HepG2 (cell line): ENCODE results near the gene RAB23. TPM values are rescaled to one million over a fixed set of nuclear protein-coding genes. Genes with fewer than 3 reads are reported as not detected.
A peak's percentile ranks its signal among the peaks of the same experiment; 100 is the strongest.

Source experiments
- AKAP8 ChIP-seq: sonication (generic); formaldehyde crosslinking; IDR thresholded peaks from 2 replicates; pipeline ENCODE4 v1.5.1; 2020; ENCODE audit warnings: mild to moderate bottlenecking, missing genetic modification reagents
- DNMT1 ChIP-seq: sonication (generic); formaldehyde crosslinking; IDR thresholded peaks from 2 replicates; pipeline ENCODE4 v1.5.1; 2020; ENCODE audit warnings: mild to moderate bottlenecking, missing genetic modification reagents
- FIP1L1 ChIP-seq: fragments of 200-400 bp; formaldehyde crosslinking; IDR thresholded peaks from 2 replicates; pipeline ENCODE4 v1.6.1; 2018; ENCODE audit warnings: low read depth, mild to moderate bottlenecking, low read length, moderate library complexity, borderline replicate concordance; ENCODE audit not compliant: insufficient read depth
- HNRNPLL ChIP-seq: fragments of 200-400 bp; formaldehyde crosslinking; IDR thresholded peaks from 2 replicates; pipeline ENCODE4 v1.6.1; 2017; ENCODE audit warnings: mild to moderate bottlenecking, low read depth, low read length; ENCODE audit not compliant: poor library complexity, severe bottlenecking
- MYNN ChIP-seq: sonication (generic); formaldehyde crosslinking; IDR thresholded peaks from 2 replicates; pipeline ENCODE4 v1.4.0; 2020; ENCODE audit warnings: mild to moderate bottlenecking, low read depth, missing genetic modification reagents
- NFATC3 ChIP-seq: sonication (generic); formaldehyde crosslinking; IDR thresholded peaks from 2 replicates; pipeline ENCODE4 v1.5.1; 2020; ENCODE audit warnings: mild to moderate bottlenecking, missing genetic modification reagents
- NFIC ChIP-seq: IDR thresholded peaks from 2 replicates; pipeline ENCODE4 v1.6.1; 2012; ENCODE audit warnings: mild to moderate bottlenecking, low read length, inconsistent platforms
- PHF21A ChIP-seq: sonication (generic); formaldehyde crosslinking; IDR thresholded peaks from 2 replicates; pipeline ENCODE4 v1.5.0; 2020; ENCODE audit warnings: mild to moderate bottlenecking, missing genetic modification reagents
- RXRA ChIP-seq: sonication (generic); formaldehyde crosslinking; IDR thresholded peaks from 2 replicates; pipeline ENCODE4 v1.5.1; 2020; ENCODE audit warnings: missing genetic modification reagents
- SATB2 ChIP-seq: sonication (generic); formaldehyde crosslinking; IDR thresholded peaks from 2 replicates; pipeline ENCODE4 v1.5.0; 2020; ENCODE audit warnings: missing genetic modification reagents
- SKI ChIP-seq: fragments of 450-650 bp; IDR thresholded peaks from one replicate; pipeline ENCODE4 v1.6.1; 2018; ENCODE audit warnings: mild to moderate bottlenecking; ENCODE audit not compliant: partially characterized antibody
- ZFP36L1 ChIP-seq: sonication (generic); formaldehyde crosslinking; IDR thresholded peaks from 2 replicates; pipeline ENCODE4 v1.8.0; 2022; ENCODE audit warnings: mild to moderate bottlenecking, missing genetic modification reagents, moderate library complexity
- ZFYVE20 ChIP-seq: sonication (generic); formaldehyde crosslinking; IDR thresholded peaks from 2 replicates; pipeline ENCODE4 v1.8.0; 2023; ENCODE audit warnings: low read depth, mild to moderate bottlenecking, moderate library complexity, missing genetic modification reagents, borderline replicate concordance
- ZNF570 ChIP-seq: sonication (generic); formaldehyde crosslinking; IDR thresholded peaks from 2 replicates; pipeline ENCODE4 v1.4.0; 2020; ENCODE audit warnings: mild to moderate bottlenecking, missing genetic modification reagents, borderline replicate concordance
- polyA plus RNA-seq, 8 experiments: library from polyadenylated mRNA; depleted of rRNA in 3 of 8; stranded (reverse) in 7 of 8; unstranded in 1 of 8; fragments of >200 nt; fragmentation: Illumina TruSeq in 4 of 8; extraction: Trizol in 4 of 8; gene quantifications; 2 replicates each; pipeline versions ENCODE4 v1.2.1 to v1.2.3, GENCODE V29; 2011 to 2016; ENCODE audit warnings: low read depth in 4 of 8, missing spikeins in 1 of 8, mixed read lengths in 1 of 8; ENCODE audit not compliant: insufficient read depth in 1 of 8
- total RNA-seq, 5 experiments: library from RNA; depleted of rRNA; stranded (reverse); fragments of >200 nt; fragmentation: Illumina TruSeq; extraction: Trizol; gene quantifications; 2 replicates each; pipeline ENCODE4 v1.2.3, GENCODE V29; 2016; ENCODE audit warnings: low read depth in 1 of 5
- TF ChIP-seq, protein P1 (sequence below): sonication (generic); formaldehyde crosslinking; IDR thresholded peaks from 2 replicates; pipeline ENCODE4 v1.5.1; 2020; ENCODE audit warnings: missing genetic modification reagents, mild to moderate bottlenecking, borderline replicate concordance
- TF ChIP-seq, protein P2 (sequence below), 2 experiments: sonication (generic) in 1 of 2; formaldehyde crosslinking in 1 of 2; IDR thresholded peaks; 2 replicates each; pipeline versions ENCODE4 v1.4.0 to v1.6.1; 2016 to 2020; ENCODE audit warnings: borderline replicate concordance in 1 of 2, low read depth in 1 of 2, mild to moderate bottlenecking in 1 of 2, missing genetic modification reagents in 1 of 2
- TF ChIP-seq, protein P3 (sequence below): IDR thresholded peaks from 2 replicates; pipeline ENCODE4 v1.6.1; 2016; ENCODE audit warnings: low read depth
- TF ChIP-seq, protein P4 (sequence below): IDR thresholded peaks from 2 replicates; pipeline ENCODE4 v1.6.1; 2016; ENCODE audit warnings: missing compliant biosample characterization, missing genetic modification reagents, borderline replicate concordance

RAB23 gene
- total and polyA plus RNA-seq, 2 of the 13 experiments (the other 11 are each of a cell fraction or from before 2014, with no cell fraction given), result 5.5 to 16.4 TPM

DNA sequence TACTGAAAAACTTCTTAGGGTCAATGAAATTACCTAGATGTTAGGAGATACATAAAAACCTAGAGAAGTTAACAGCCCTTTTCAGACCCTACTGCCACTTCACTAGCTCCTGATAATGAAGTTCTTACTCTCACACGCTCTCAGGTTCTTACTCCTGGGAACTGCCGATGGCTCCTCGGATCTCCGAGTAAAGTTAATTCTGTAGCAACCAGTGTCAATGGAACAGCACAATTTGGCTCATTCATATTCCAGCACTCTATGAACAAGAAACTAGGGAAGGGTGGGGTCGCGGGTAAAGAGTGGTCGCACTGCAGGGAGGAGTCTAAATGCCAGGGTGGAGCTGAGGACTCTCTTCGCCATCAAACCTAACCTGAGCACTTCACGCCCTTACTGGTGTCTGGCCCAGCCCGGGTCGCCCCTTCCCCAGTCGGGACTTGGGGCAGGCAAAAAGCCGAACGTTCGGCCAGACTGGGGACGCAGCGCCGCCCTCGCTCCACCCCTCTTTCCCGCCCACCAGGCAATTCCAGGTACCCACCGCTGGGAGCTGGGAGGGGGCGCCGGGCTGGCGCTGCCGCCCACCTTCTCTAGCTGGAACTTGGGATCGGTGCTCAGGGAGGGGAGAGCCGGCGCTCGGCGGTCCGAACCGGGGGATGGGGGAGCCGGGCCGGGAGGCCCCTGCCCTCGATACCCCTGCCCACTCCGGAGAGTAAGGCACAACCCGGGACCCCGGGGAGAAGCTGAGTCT, 744 bp downstream of the RAB23 start (continued):
- TF ChIP-seq ZFP36L1 (CRISPR knock-in tag), result no peak
- TF ChIP-seq, protein P1, sequence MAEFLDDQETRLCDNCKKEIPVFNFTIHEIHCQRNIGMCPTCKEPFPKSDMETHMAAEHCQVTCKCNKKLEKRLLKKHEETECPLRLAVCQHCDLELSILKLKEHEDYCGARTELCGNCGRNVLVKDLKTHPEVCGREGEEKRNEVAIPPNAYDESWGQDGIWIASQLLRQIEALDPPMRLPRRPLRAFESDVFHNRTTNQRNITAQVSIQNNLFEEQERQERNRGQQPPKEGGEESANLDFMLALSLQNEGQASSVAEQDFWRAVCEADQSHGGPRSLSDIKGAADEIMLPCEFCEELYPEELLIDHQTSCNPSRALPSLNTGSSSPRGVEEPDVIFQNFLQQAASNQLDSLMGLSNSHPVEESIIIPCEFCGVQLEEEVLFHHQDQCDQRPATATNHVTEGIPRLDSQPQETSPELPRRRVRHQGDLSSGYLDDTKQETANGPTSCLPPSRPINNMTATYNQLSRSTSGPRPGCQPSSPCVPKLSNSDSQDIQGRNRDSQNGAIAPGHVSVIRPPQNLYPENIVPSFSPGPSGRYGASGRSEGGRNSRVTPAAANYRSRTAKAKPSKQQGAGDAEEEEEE, result peak; percentile 43; the same call in 1 of the 2 replicates
- 0 out of 2 replicates have a peak, but pooled peaks have one; percentile 28 for TF ChIP-seq AKAP8 (CRISPR knock-in tag)
- 0 out of 2 replicates have a peak, but pooled peaks have one; percentile 77 for TF ChIP-seq FIP1L1
- no peak for TF ChIP-seq NFIC
- TF ChIP-seq, protein P2, sequence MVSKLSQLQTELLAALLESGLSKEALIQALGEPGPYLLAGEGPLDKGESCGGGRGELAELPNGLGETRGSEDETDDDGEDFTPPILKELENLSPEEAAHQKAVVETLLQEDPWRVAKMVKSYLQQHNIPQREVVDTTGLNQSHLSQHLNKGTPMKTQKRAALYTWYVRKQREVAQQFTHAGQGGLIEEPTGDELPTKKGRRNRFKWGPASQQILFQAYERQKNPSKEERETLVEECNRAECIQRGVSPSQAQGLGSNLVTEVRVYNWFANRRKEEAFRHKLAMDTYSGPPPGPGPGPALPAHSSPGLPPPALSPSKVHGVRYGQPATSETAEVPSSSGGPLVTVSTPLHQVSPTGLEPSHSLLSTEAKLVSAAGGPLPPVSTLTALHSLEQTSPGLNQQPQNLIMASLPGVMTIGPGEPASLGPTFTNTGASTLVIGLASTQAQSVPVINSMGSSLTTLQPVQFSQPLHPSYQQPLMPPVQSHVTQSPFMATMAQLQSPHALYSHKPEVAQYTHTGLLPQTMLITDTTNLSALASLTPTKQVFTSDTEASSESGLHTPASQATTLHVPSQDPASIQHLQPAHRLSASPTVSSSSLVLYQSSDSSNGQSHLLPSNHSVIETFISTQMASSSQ (IDR thresholded peaks at IDR 0.05; ENCODE audit: low read depth), result no peak
- TF ChIP-seq, protein P2 (CRISPR knock-in tag; IDR thresholded peaks at IDR 0.05; ENCODE audit: borderline replicate concordance), result no peak
- TF ChIP-seq, protein P3, sequence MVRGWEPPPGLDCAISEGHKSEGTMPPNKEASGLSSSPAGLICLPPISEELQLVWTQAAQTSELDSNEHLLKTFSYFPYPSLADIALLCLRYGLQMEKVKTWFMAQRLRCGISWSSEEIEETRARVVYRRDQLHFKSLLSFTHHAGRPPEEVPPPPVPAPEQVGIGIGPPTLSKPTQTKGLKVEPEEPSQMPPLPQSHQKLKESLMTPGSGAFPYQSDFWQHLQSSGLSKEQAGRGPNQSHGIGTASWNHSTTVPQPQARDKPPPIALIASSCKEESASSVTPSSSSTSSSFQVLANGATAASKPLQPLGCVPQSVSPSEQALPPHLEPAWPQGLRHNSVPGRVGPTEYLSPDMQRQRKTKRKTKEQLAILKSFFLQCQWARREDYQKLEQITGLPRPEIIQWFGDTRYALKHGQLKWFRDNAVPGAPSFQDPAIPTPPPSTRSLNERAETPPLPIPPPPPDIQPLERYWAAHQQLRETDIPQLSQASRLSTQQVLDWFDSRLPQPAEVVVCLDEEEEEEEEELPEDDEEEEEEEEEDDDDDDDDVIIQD, result peak; percentile 65; the same call in 1 of the 2 replicates
- peak; percentile 10 for TF ChIP-seq SKI
- 0 out of 2 replicates have a peak, but pooled peaks have one; percentile 28 for TF ChIP-seq SATB2 (CRISPR knock-in tag)
- TF ChIP-seq HNRNPLL, result peak; percentile 44
- TF ChIP-seq MYNN (CRISPR knock-in tag), result peak; percentile 74; the same call in 1 of the 2 replicates
- TF ChIP-seq, protein P4, sequence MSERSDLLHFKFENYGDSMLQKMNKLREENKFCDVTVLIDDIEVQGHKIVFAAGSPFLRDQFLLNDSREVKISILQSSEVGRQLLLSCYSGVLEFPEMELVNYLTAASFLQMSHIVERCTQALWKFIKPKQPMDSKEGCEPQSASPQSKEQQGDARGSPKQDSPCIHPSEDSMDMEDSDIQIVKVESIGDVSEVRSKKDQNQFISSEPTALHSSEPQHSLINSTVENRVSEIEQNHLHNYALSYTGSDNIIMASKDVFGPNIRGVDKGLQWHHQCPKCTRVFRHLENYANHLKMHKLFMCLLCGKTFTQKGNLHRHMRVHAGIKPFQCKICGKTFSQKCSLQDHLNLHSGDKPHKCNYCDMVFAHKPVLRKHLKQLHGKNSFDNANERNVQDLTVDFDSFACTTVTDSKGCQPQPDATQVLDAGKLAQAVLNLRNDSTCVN (CRISPR knock-in tag), result peak; percentile 47; the same call in 1 of the 2 replicates
- TF ChIP-seq ZFYVE20 (CRISPR knock-in tag), result no peak
- TF ChIP-seq RXRA (CRISPR knock-in tag), result no peak; the same call in none of the 2 replicates
- TF ChIP-seq PHF21A (CRISPR knock-in tag), result peak; percentile 74
- TF ChIP-seq DNMT1 (CRISPR knock-in tag), result no peak
- no peak for TF ChIP-seq ZNF570 (CRISPR knock-in tag)
- TF ChIP-seq NFATC3, result no peak
